ENCODE data around the gene WRNIP1. TPM values are rescaled to one million over a fixed set of nuclear protein-coding genes. Genes with fewer than 3 reads are reported as not detected.

Gene WRNIP1
- total RNA-seq, 4 donors from 2014 or later: 72.3 to 94.7 (median 87.0) TPM

- TF ChIP-seq, protein P1, sequence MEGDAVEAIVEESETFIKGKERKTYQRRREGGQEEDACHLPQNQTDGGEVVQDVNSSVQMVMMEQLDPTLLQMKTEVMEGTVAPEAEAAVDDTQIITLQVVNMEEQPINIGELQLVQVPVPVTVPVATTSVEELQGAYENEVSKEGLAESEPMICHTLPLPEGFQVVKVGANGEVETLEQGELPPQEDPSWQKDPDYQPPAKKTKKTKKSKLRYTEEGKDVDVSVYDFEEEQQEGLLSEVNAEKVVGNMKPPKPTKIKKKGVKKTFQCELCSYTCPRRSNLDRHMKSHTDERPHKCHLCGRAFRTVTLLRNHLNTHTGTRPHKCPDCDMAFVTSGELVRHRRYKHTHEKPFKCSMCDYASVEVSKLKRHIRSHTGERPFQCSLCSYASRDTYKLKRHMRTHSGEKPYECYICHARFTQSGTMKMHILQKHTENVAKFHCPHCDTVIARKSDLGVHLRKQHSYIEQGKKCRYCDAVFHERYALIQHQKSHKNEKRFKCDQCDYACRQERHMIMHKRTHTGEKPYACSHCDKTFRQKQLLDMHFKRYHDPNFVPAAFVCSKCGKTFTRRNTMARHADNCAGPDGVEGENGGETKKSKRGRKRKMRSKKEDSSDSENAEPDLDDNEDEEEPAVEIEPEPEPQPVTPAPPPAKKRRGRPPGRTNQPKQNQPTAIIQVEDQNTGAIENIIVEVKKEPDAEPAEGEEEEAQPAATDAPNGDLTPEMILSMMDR (IDR thresholded peaks at IDR 0.05): no peak
- no peak for TF ChIP-seq POLR2A (IDR thresholded peaks at IDR 0.05)
- no peak overlapping the region for H3K4me3 ChIP-seq (ENCODE audit: low read depth, poor library complexity, severe bottlenecking)
- intact Hi-C loops (cut with DNase I; ENCODE audit: low total_unique reads): no loop called here
- 24 to 26% methylated on average over 3 of the region's 3 CpGs for whole genome bisulfite sequencing, 2 donors
- no peak for DNase-seq (ENCODE audit: low spot score in 2 of 2)
Measured at GRCh38 chr6:2818593-2818992, 53.4 kb downstream of the WRNIP1 start.

DNA sequence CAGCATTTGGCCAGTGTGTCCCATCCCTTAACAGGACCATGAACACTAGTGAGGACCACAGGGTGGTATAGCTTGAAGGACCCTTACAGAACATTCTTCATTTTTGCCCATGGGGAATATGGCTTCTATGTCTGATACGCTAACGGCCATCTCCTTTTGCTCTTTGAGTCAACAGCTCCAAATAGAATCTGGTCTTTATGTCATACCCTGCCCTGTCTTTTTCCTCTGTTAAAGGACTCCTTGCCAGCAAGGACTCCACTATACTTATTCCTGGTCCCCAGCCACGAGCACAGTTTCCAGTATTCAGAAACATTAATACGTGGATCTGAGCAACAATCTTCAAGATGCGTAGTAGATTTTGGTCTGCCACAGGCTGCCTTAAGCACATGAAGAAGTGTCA is 53.9 kb downstream of the WRNIP1 start:
- no peak for DNase-seq (ENCODE audit: low spot score in 2 of 2)
- no peak for TF ChIP-seq POLR2A (IDR thresholded peaks at IDR 0.05)
- TF ChIP-seq, protein P1 (IDR thresholded peaks at IDR 0.05): no peak
- intact Hi-C loops (cut with DNase I; ENCODE audit: low total_unique reads): no loop called here
- WGBS, 2 donors: 85 to 88% methylated on average over 5 of the region's 5 CpGs
- H3K4me3 ChIP-seq (ENCODE audit: low read depth, poor library complexity, severe bottlenecking): no peak overlapping the region

- WGBS, 2 donors: 58 to 60% methylated on average over 7 of the region's 7 CpGs
- intact Hi-C loops (cut with DNase I; ENCODE audit: low total_unique reads): no loop called here
- TF ChIP-seq, protein P1 (IDR thresholded peaks at IDR 0.05): no peak
- TF ChIP-seq POLR2A (IDR thresholded peaks at IDR 0.05): no peak
- H3K4me3 ChIP-seq (ENCODE audit: low read depth, poor library complexity, severe bottlenecking): no peak overlapping the region
- DNase-seq (ENCODE audit: low spot score in 2 of 2): no peak
Measured at GRCh38 chr6:2819978-2820377, 54.8 kb downstream of the WRNIP1 start.

DNA sequence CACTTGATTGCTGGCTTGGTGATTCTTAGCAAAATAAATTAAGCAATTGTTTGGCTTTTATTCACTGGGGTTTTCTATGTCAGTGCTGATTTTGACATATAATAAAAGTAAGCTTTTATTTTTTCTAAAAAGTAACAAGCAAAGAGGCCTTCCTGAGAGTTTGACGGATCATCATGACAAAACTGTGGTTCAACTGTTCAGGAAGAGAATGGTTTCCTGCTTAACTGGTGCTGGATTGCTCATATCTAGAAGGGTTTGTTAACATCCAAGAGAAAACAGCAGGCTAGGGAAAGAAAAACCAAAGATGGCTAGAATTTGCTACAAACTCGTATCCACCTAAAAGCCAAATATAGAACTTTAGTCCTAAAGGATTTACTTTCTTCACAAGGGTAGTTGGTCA is 55.2 kb downstream of the WRNIP1 start:
- 71 to 72% methylated on average over 2 of the region's 2 CpGs for WGBS, 2 donors

DNA sequence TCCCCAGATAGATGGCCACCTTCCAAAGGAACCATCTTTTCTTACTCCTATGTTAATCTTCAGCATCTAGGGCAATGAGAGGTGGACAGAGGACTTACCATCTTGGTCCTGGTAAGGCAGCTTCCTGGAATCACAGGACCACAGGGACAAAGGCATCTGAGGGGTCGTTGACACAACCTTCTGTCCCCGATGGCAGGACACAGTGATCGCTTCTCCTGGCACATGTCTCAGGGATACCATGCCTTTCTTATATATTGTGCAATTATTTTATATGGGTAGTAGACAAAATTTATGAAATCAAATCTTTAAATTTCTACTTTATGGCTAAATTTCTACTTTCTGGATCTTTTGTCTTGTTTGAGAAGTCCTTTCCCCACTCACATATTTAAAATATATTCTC is 56.4 kb downstream of the WRNIP1 start:
- DNase-seq (ENCODE audit: low spot score in 2 of 2): no peak
- WGBS, 2 donors: 92 to 94% methylated on average over 3 of the region's 3 CpGs
- TF ChIP-seq, protein P1 (IDR thresholded peaks at IDR 0.05): no peak
- TF ChIP-seq POLR2A (IDR thresholded peaks at IDR 0.05): no peak
- no peak overlapping the region for H3K4me3 ChIP-seq (ENCODE audit: low read depth, poor library complexity, severe bottlenecking)
- intact Hi-C loops (cut with DNase I; ENCODE audit: low total_unique reads): no loop called here

More for the DNA sequence above, 55.2 kb downstream of the WRNIP1 start:
- no peak overlapping the region for H3K4me3 ChIP-seq (ENCODE audit: low read depth, poor library complexity, severe bottlenecking)
- no peak for DNase-seq (ENCODE audit: low spot score in 2 of 2)
- no peak for TF ChIP-seq POLR2A (IDR thresholded peaks at IDR 0.05)
- TF ChIP-seq, protein P1 (IDR thresholded peaks at IDR 0.05): no peak
- intact Hi-C loops (cut with DNase I; ENCODE audit: low total_unique reads): no loop called here

GRCh38 chr6:2823104-2823850 is 58.1 kb downstream of the WRNIP1 start:
- DNase-seq (ENCODE audit: low spot score in 2 of 2): no peak
- H3K4me3 ChIP-seq (ENCODE audit: low read depth, poor library complexity, severe bottlenecking): no peak overlapping the region
- intact Hi-C loops (cut with DNase I; ENCODE audit: low total_unique reads): no loop called here
- TF ChIP-seq, protein P1 (IDR thresholded peaks at IDR 0.05): no peak
- TF ChIP-seq POLR2A (IDR thresholded peaks at IDR 0.05): no peak
- 93 to 94% methylated on average over 7 of the region's 7 CpGs for WGBS, 2 donors
